SK-N-SH (cell line): Measurements from ENCODE around the gene IGF2R. TPM values are rescaled to one million over a fixed set of nuclear protein-coding genes. Genes with fewer than 3 reads are reported as not detected.

Experiments
- CTCF ChIA-PET: fragments of 300-600, 350-600 bp; formaldehyde crosslinking; extraction: SDS; loops from one replicate; lab custom pipeline; 2021; lab: Yijun Ruan, JAX
- POLR2A ChIA-PET: fragments of 350-600 bp; sonication (Branson Sonifier 250); formaldehyde crosslinking; extraction: SDS; loops from one replicate; lab custom pipeline; 2020; ENCODE audit warnings: antibody characterized with exemption, inconsistent platforms; lab: Yijun Ruan, JAX
- DNase-seq: peaks from one replicate; pipeline ENCODE4 v3.0.0; 2012
- H2AFZ ChIP-seq: fragments of 200-600 bp; sonication (generic); 2 replicates; pipeline ENCODE4 v1.8.1; 2016; ENCODE audit warnings: antibody characterized with exemption, mild to moderate bottlenecking, low read depth
- H3F3A ChIP-seq: fragments of 200-600 bp; sonication (generic); replicated peaks from 2 replicates; pipeline ENCODE3; 2016; ENCODE audit warnings: antibody characterized with exemption, mild to moderate bottlenecking; ENCODE audit not compliant: insufficient read depth
- H3K27ac ChIP-seq, 2 experiments: fragments of 200-500 bp in 1 of 2; fragments of 200-600 bp in 1 of 2; sonication (Bioruptor generic) in 1 of 2; sonication (generic), shearing (Covaris generic) in 1 of 2; 2 replicates each; pipeline versions ENCODE4 v1.5.1 to v1.6.1; 2014 to 2016; ENCODE audit warnings: low read depth in 2 of 2, inconsistent platforms in 1 of 2, low read length in 1 of 2, mild to moderate bottlenecking in 1 of 2, mixed read lengths in 1 of 2
- H3K27me3 ChIP-seq: fragments of 200-600 bp; sonication (generic), shearing (Covaris generic); 2 replicates; pipeline ENCODE4 v1.6.1; 2016; ENCODE audit warnings: mixed run types; ENCODE audit not compliant: insufficient read depth
- H3K36me3 ChIP-seq, 2 experiments: fragments of 200-500 bp in 1 of 2; fragments of 200-600 bp in 1 of 2; sonication (Bioruptor generic) in 1 of 2; sonication (generic) in 1 of 2; replicated peaks in 1 of 2; 2 replicates each; pipeline versions ENCODE3 to v1.5.1; 2014 to 2016; ENCODE audit warnings: low read length in 1 of 2, mild to moderate bottlenecking in 1 of 2; ENCODE audit not compliant: insufficient read depth in 2 of 2, control insufficient read depth in 1 of 2
- H3K4me1 ChIP-seq, 2 experiments: fragments of 200-500 bp in 1 of 2; fragments of 200-600 bp in 1 of 2; sonication (Bioruptor generic) in 1 of 2; sonication (generic), shearing (Covaris generic) in 1 of 2; 2 replicates each; pipeline versions ENCODE4 v1.5.1 to v1.6.1; 2014 to 2016; ENCODE audit warnings: low read depth in 1 of 2, low read length in 1 of 2, mixed run types in 1 of 2; ENCODE audit not compliant: insufficient read depth in 2 of 2, control insufficient read depth in 1 of 2
- H3K4me2 ChIP-seq: fragments of 200-600 bp; sonication (generic), shearing (Covaris generic); 2 replicates; pipeline ENCODE4 v1.6.1; 2017; ENCODE audit warnings: mixed run types
- H3K4me3 ChIP-seq, 2 experiments: fragments of 200-500 bp in 1 of 2; fragments of 200-600 bp in 1 of 2; sonication (Bioruptor generic) in 1 of 2; sonication (generic), shearing (Covaris generic) in 1 of 2; 2 replicates each; pipeline versions ENCODE4 v1.5.1 to v1.8.1; 2014 to 2016; ENCODE audit warnings: low read depth in 2 of 2, inconsistent platforms in 1 of 2, low read length in 1 of 2, mild to moderate bottlenecking in 1 of 2, mixed read lengths in 1 of 2, moderate library complexity in 1 of 2
- H3K79me2 ChIP-seq: fragments of 200-600 bp; sonication (generic); 2 replicates; pipeline ENCODE4 v1.8.1; 2017; ENCODE audit warnings: mild to moderate bottlenecking; ENCODE audit not compliant: insufficient read depth
- H3K9ac ChIP-seq: fragments of 200-600 bp; sonication (generic); 2 replicates; pipeline ENCODE4 v1.6.1; 2017; ENCODE audit warnings: mixed run types
- H3K9me2 ChIP-seq: fragments of 200-600 bp; sonication (generic); 2 replicates; pipeline ENCODE4 v1.6.1; 2017; ENCODE audit warnings: mixed run types
- H3K9me3 ChIP-seq: fragments of 200-600 bp; sonication (generic); 2 replicates; pipeline ENCODE4 v1.6.1; 2017; ENCODE audit warnings: mixed run types, mild to moderate bottlenecking, moderate library complexity
- H4K20me1 ChIP-seq: fragments of 200-600 bp; sonication (generic); 2 replicates; pipeline ENCODE4 v1.6.1; 2017; ENCODE audit warnings: mild to moderate bottlenecking, mixed run types; ENCODE audit not compliant: insufficient read depth
- CHD2 ChIP-seq: fragments of 150-350 bp; IDR thresholded peaks from 2 replicates; pipeline ENCODE4 v1.6.1; 2018; ENCODE audit warnings: low read length; ENCODE audit not compliant: partially characterized antibody
- EZH2phosphoT487 ChIP-seq: fragments of 200-600 bp; sonication (generic); IDR thresholded peaks from 2 replicates; pipeline ENCODE4 v1.6.1; 2017; ENCODE audit warnings: low read depth, mixed run types, mild to moderate bottlenecking, antibody characterized with exemption, moderate library complexity, borderline replicate concordance
- FOXJ3 ChIP-seq: sonication (generic); formaldehyde crosslinking; IDR thresholded peaks from 2 replicates; pipeline ENCODE4 v1.5.1; 2020; ENCODE audit warnings: mild to moderate bottlenecking, missing genetic modification reagents
- GABPA ChIP-seq: IDR thresholded peaks from 2 replicates; pipeline ENCODE4 v1.4.0; 2012; ENCODE audit warnings: low read depth, mild to moderate bottlenecking
- GATA2 ChIP-seq: sonication (generic); formaldehyde crosslinking; IDR thresholded peaks from 2 replicates; pipeline ENCODE4 v1.5.0; 2020; ENCODE audit warnings: mild to moderate bottlenecking, missing genetic modification reagents
- JUND ChIP-seq: IDR thresholded peaks from 2 replicates; pipeline ENCODE4 v1.4.0; 2012
- NRF1 ChIP-seq: IDR thresholded peaks from 2 replicates; pipeline ENCODE4 v1.6.1; 2012; ENCODE audit warnings: low read depth, mild to moderate bottlenecking, low read length
- RCOR1 ChIP-seq: fragments of 150-350 bp; IDR thresholded peaks from 2 replicates; pipeline ENCODE4 v1.6.1; 2017; ENCODE audit warnings: antibody characterized with exemption, low read length
- YY1 ChIP-seq: IDR thresholded peaks from 2 replicates; pipeline ENCODE4 v1.4.0; 2012; ENCODE audit warnings: low read depth, mild to moderate bottlenecking
- WGBS: methylation state at CpG from one replicate; pipeline ENCODE4 v1.1.6; 2017; ENCODE audit warnings: low lambda C conversion rate; 5-methylcytosine and 5-hydroxymethylcytosine counted together
- polyA plus RNA-seq, 3 experiments: library from polyadenylated mRNA; depleted of rRNA; stranded (reverse); fragments of >200 nt; gene quantifications; 2 replicates each; pipeline ENCODE4 v1.2.3, GENCODE V29; 2012
- TF ChIP-seq, protein P1 (sequence below): IDR thresholded peaks from 2 replicates; pipeline ENCODE4; 2012
- TF ChIP-seq, protein P2 (sequence below): fragments of 150-350 bp; IDR thresholded peaks from 2 replicates; pipeline ENCODE4 v1.6.1; 2017; ENCODE audit warnings: antibody characterized with exemption, low read length, low read depth, borderline replicate concordance
- TF ChIP-seq, protein P3 (sequence below): IDR thresholded peaks from 2 replicates; pipeline ENCODE4 v1.6.1; 2012; ENCODE audit warnings: mild to moderate bottlenecking, low read depth, low read length, moderate library complexity

IGF2R gene
- polyA plus RNA-seq, 1 of the 3 experiments (the other 2 are of a cell fraction) = 45.0 TPM

DNA sequence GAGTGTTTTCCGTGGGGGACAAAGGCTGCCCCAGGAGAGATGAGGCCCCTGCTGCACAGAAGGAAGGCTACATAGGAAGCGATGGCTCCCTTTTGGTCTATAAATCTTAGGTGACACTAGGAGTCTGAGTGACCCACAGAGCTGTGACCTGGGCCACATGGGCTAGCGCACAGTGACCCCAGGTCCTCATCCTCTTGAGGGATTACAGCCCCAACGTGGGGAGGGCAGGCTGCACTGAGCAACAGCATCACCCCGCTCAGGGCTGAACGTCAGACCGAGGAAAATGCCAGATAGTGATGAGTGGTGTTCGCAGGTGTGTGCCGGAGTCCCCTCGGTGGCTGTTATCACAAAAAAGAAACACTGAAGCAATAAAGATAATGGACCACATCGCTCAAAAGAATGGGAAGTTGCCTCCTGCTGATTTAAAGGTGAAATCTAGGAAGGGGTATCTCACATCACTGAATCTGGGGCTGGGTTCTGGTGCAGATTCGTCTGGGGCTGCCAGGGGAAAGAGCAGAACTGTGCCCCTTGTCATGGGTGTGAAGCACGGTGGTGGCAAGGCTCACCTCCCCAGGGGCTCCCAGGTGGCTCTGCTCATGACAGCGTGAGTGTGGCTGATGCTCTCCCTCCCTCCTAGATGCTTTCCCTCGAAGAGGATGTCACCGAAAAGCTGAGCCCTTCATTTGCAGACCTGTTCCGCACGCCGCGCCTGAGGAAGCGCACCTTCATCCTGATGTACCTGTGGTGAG, 167.2 kb downstream of the IGF2R start:
- TF ChIP-seq GATA2 (CRISPR knock-in tag) (no peak), FOXJ3 (no peak), GABPA (no peak), EZH2phosphoT487 (no peak), JUND (no peak), NRF1 (no peak), CHD2 (no peak)
- TF ChIP-seq, protein P1, sequence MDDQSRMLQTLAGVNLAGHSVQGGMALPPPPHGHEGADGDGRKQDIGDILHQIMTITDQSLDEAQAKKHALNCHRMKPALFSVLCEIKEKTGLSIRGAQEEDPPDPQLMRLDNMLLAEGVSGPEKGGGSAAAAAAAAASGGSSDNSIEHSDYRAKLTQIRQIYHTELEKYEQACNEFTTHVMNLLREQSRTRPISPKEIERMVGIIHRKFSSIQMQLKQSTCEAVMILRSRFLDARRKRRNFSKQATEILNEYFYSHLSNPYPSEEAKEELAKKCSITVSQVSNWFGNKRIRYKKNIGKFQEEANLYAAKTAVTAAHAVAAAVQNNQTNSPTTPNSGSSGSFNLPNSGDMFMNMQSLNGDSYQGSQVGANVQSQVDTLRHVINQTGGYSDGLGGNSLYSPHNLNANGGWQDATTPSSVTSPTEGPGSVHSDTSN = no peak
- TF ChIP-seq, protein P2, sequence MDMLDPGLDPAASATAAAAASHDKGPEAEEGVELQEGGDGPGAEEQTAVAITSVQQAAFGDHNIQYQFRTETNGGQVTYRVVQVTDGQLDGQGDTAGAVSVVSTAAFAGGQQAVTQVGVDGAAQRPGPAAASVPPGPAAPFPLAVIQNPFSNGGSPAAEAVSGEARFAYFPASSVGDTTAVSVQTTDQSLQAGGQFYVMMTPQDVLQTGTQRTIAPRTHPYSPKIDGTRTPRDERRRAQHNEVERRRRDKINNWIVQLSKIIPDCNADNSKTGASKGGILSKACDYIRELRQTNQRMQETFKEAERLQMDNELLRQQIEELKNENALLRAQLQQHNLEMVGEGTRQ = no peak
- TF ChIP-seq, all 33 proteins: peak for 0
- WGBS = 64% methylated on average over 12 of the region's 21 CpGs
- POLR2A ChIA-PET = no interaction called here

DNA sequence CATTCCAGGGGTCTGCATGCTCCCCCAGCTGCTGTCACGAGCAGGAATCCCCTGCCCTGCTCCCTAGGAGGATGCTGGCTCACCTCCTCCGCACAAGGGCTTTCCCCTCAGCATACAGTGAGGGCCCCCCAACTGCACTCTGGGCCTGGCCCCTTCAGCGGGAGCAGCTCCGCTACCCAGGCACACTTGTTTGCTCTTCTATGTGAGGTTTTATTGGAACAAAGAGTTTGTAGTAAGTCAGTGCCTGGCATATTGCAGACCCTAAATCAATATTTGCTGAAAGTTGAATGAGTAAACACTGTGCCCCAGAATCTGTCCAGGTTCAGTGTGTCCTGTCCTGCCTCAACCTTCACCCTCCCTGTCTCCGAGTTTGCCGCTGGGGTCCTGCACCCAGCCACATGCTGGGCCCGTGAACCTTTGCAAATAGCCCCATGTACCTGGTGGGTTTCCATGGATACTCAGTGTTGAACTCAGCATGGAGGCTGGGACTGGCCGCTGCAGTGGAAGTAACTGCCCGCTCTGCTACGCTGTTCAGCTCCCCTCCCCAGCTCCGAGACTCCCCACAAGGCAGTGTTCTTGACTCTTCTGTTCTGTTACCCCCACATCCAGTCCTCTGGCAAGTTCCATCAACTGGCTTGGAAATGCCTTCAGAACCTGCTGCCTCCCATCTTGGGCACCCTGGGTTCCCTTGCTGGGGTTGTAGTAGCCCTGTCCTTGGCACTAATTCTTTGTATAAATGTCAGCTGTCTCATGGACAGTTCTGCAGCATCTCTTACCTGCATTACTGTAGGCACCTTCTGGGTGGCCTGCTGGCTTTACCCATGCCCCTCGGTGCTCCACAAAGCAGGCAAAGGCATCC, 168.5 kb downstream of the IGF2R start:
- Histone ChIP-seq H3K9ac (no peak overlapping the region), H3K4me2 (no peak overlapping the region), H3K27ac (no peak overlapping the region), H3F3A (no peaks in the 10 kb centered on the region), H3K9me3 (no peaks in the 10 kb centered on the region), H3K27me3 (no peaks in the 10 kb centered on the region), H3K4me3 (no peak overlapping the region), H4K20me1 (no peaks in the 10 kb centered on the region), H3K36me3 (no peaks in the 10 kb centered on the region), H3K79me2 (no peaks in the 10 kb centered on the region), H3K9me2 (no peaks in the 10 kb centered on the region), H2AFZ (no peak overlapping the region), H3K4me1 (peaks cover 0 to 5% of the 10 kb centered on the region in 2 experiments; a peak in 1 of 4 replicates)
- 63% methylated on average over 6 of the region's 12 CpGs for WGBS
- no peak for DNase-seq
- ChIA-PET CTCF (interaction anchor here (0.6 to 2.6 kb wide), 15 partner anchors 10 to 490 kb away, joined by 3 to 25 read pairs (median 3); no protein-coding TSS in a partner anchor), POLR2A (no interaction called here)
- no peak for TF ChIP-seq EZH2phosphoT487
- TF ChIP-seq, protein P3, sequence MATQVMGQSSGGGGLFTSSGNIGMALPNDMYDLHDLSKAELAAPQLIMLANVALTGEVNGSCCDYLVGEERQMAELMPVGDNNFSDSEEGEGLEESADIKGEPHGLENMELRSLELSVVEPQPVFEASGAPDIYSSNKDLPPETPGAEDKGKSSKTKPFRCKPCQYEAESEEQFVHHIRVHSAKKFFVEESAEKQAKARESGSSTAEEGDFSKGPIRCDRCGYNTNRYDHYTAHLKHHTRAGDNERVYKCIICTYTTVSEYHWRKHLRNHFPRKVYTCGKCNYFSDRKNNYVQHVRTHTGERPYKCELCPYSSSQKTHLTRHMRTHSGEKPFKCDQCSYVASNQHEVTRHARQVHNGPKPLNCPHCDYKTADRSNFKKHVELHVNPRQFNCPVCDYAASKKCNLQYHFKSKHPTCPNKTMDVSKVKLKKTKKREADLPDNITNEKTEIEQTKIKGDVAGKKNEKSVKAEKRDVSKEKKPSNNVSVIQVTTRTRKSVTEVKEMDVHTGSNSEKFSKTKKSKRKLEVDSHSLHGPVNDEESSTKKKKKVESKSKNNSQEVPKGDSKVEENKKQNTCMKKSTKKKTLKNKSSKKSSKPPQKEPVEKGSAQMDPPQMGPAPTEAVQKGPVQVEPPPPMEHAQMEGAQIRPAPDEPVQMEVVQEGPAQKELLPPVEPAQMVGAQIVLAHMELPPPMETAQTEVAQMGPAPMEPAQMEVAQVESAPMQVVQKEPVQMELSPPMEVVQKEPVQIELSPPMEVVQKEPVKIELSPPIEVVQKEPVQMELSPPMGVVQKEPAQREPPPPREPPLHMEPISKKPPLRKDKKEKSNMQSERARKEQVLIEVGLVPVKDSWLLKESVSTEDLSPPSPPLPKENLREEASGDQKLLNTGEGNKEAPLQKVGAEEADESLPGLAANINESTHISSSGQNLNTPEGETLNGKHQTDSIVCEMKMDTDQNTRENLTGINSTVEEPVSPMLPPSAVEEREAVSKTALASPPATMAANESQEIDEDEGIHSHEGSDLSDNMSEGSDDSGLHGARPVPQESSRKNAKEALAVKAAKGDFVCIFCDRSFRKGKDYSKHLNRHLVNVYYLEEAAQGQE = no peak
- no peak for TF ChIP-seq RCOR1
- no peak for TF ChIP-seq YY1

More for the DNA sequence above, 167.2 kb downstream of the IGF2R start:
- no peak for DNase-seq
- H3K79me2 ChIP-seq = no peaks in the 10 kb centered on the region
- CTCF ChIA-PET = interaction anchor here (1.1 to 2.6 kb wide), 2 partner anchors 11 to 320 kb away, joined by 3 to 9 read pairs; no protein-coding TSS in a partner anchor
- no peaks in the 10 kb centered on the region for H3K36me3 ChIP-seq
- no peak overlapping the region for H3K4me2 ChIP-seq
- H3K9ac ChIP-seq = no peak overlapping the region
- no peak overlapping the region for H3K4me3 ChIP-seq
- no peaks in the 10 kb centered on the region for H3K27me3 ChIP-seq
- no peak overlapping the region for H2AFZ ChIP-seq
- H3K9me2 ChIP-seq = no peaks in the 10 kb centered on the region
- H3K4me1 ChIP-seq = peaks cover 0 to 5% of the 10 kb centered on the region in 2 experiments; a peak in 2 of 4 replicates
- H3F3A ChIP-seq = no peaks in the 10 kb centered on the region
- H3K27ac ChIP-seq = no peak overlapping the region
- H4K20me1 ChIP-seq = no peaks in the 10 kb centered on the region
- no peaks in the 10 kb centered on the region for H3K9me3 ChIP-seq
